IMR-90 (cell line): ENCODE data around the gene NDRG2.
A peak's percentile ranks its signal among the peaks of the same experiment; 100 is the strongest.

Experiments
- BHLHE40 ChIP-seq: fragments of 150-350 bp; IDR thresholded peaks from 2 replicates; pipeline ENCODE4 v1.6.1; 2016; ENCODE audit warnings: mild to moderate bottlenecking, low read depth, low read length
- CEBPB ChIP-seq: IDR thresholded peaks from 2 replicates; pipeline ENCODE4 v1.6.1; 2012; ENCODE audit warnings: low read depth, low read length, improper control_type of control experiment
- CHD1 ChIP-seq: IDR thresholded peaks from 2 replicates; pipeline ENCODE4 v1.6.1; 2012; ENCODE audit warnings: low read depth, low read length, improper control_type of control experiment
- FOS ChIP-seq: fragments of 150-350 bp; IDR thresholded peaks from 2 replicates; pipeline ENCODE4 v1.6.1; 2016; ENCODE audit warnings: low read depth, low read length
- MAFK ChIP-seq: IDR thresholded peaks from 2 replicates; pipeline ENCODE4 v1.6.1; 2012; ENCODE audit warnings: low read depth, low read length, improper control_type of control experiment
- MXI1 ChIP-seq: IDR thresholded peaks from 2 replicates; pipeline ENCODE4 v1.6.1; 2012; ENCODE audit warnings: low read depth, mild to moderate bottlenecking, low read length, moderate library complexity, borderline replicate concordance
- POLR2A ChIP-seq: IDR thresholded peaks from 2 replicates; pipeline ENCODE4 v1.6.1; 2012; ENCODE audit warnings: mild to moderate bottlenecking, low read depth, low read length
- RAD21 ChIP-seq: IDR thresholded peaks from 2 replicates; pipeline ENCODE4 v1.6.1; 2012; ENCODE audit warnings: low read length, improper control_type of control experiment
- RCOR1 ChIP-seq: IDR thresholded peaks from 2 replicates; pipeline ENCODE4 v1.6.1; 2012; ENCODE audit warnings: mild to moderate bottlenecking, low read length, improper control_type of control experiment; ENCODE audit not compliant: insufficient replicate concordance
- SMC3 ChIP-seq: fragments of 150-350 bp; IDR thresholded peaks from 2 replicates; pipeline ENCODE4 v1.6.1; 2016; ENCODE audit warnings: low read depth, mild to moderate bottlenecking, antibody characterized with exemption, low read length, moderate library complexity
- TF ChIP-seq, protein P1 (sequence below): conservative IDR thresholded peaks from 2 replicates; pipeline ENCODE4 v1.5.1; 2012; ENCODE audit warnings: mild to moderate bottlenecking, low read depth, low read length, improper control_type of control experiment
- TF ChIP-seq, protein P2 (sequence below): fragments of 150-350 bp; IDR thresholded peaks from 2 replicates; pipeline ENCODE4 v1.6.1; 2016; ENCODE audit warnings: low read depth, mild to moderate bottlenecking, low read length, moderate library complexity, borderline replicate concordance
- TF ChIP-seq, protein P3 (sequence below): fragments of 150-350 bp; IDR thresholded peaks from 2 replicates; pipeline ENCODE4 v1.6.1; 2017; ENCODE audit warnings: mild to moderate bottlenecking, antibody characterized with exemption, low read length, low read depth

- TF ChIP-seq, protein P1, sequence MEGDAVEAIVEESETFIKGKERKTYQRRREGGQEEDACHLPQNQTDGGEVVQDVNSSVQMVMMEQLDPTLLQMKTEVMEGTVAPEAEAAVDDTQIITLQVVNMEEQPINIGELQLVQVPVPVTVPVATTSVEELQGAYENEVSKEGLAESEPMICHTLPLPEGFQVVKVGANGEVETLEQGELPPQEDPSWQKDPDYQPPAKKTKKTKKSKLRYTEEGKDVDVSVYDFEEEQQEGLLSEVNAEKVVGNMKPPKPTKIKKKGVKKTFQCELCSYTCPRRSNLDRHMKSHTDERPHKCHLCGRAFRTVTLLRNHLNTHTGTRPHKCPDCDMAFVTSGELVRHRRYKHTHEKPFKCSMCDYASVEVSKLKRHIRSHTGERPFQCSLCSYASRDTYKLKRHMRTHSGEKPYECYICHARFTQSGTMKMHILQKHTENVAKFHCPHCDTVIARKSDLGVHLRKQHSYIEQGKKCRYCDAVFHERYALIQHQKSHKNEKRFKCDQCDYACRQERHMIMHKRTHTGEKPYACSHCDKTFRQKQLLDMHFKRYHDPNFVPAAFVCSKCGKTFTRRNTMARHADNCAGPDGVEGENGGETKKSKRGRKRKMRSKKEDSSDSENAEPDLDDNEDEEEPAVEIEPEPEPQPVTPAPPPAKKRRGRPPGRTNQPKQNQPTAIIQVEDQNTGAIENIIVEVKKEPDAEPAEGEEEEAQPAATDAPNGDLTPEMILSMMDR, result no peak
- TF ChIP-seq POLR2A (peak; percentile 42; the same call in 1 of the 2 replicates), SMC3 (no peak), CEBPB (no peak), FOS (no peak), MXI1 (no peak), CHD1 (no peak), MAFK (no peak), RAD21 (no peak), BHLHE40 (no peak), RCOR1 (no peak)
- TF ChIP-seq, protein P2, sequence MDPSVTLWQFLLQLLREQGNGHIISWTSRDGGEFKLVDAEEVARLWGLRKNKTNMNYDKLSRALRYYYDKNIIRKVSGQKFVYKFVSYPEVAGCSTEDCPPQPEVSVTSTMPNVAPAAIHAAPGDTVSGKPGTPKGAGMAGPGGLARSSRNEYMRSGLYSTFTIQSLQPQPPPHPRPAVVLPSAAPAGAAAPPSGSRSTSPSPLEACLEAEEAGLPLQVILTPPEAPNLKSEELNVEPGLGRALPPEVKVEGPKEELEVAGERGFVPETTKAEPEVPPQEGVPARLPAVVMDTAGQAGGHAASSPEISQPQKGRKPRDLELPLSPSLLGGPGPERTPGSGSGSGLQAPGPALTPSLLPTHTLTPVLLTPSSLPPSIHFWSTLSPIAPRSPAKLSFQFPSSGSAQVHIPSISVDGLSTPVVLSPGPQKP, result no peak
- TF ChIP-seq, protein P3, sequence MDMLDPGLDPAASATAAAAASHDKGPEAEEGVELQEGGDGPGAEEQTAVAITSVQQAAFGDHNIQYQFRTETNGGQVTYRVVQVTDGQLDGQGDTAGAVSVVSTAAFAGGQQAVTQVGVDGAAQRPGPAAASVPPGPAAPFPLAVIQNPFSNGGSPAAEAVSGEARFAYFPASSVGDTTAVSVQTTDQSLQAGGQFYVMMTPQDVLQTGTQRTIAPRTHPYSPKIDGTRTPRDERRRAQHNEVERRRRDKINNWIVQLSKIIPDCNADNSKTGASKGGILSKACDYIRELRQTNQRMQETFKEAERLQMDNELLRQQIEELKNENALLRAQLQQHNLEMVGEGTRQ, result no peak
Measured at GRCh38 chr14:21070610-21071224, 45.9 kb upstream of the NDRG2 start.
